Thymus (tissue), 11 donors: ENCODE measurements around the gene FEZF2. TPM values are rescaled to one million over a fixed set of nuclear protein-coding genes. Genes with fewer than 3 reads are reported as not detected.

Experiments used
- DNase-seq, 9 donors: peaks; one replicate each; pipeline ENCODE4 v3.0.0-alpha.2; 2013; ENCODE audit warnings: low spot score in 9 of 9, low read depth in 6 of 9, missing footprints in 1 of 9
- H3K27ac ChIP-seq, 2 donors: one replicate each; pipeline ENCODE4 v1.5.1; 2013; ENCODE audit warnings: control low read depth in 1 of 2, low read depth in 1 of 2, low read length in 1 of 2, mild to moderate bottlenecking in 1 of 2, moderate library complexity in 1 of 2
- H3K27me3 ChIP-seq, 2 donors: one replicate each; pipeline ENCODE4 v1.5.1; 2013; ENCODE audit warnings: low read length in 1 of 2; ENCODE audit not compliant: control insufficient read depth in 2 of 2, insufficient read depth in 1 of 2
- H3K36me3 ChIP-seq, 2 donors: one replicate each; pipeline ENCODE4 v1.5.1; 2013; ENCODE audit warnings: low read length in 1 of 2, mild to moderate bottlenecking in 1 of 2, moderate library complexity in 1 of 2; ENCODE audit not compliant: control insufficient read depth in 2 of 2, insufficient read depth in 2 of 2
- H3K4me1 ChIP-seq, 2 donors: one replicate each; pipeline ENCODE4 v1.5.1; 2013; ENCODE audit warnings: low read length in 2 of 2; ENCODE audit not compliant: control insufficient read depth in 2 of 2, insufficient read depth in 2 of 2
- H3K4me3 ChIP-seq, 2 donors: one replicate each; pipeline ENCODE4 v1.5.1; 2013; ENCODE audit warnings: low read length in 2 of 2, control low read depth in 1 of 2, mild to moderate bottlenecking in 1 of 2
- H3K9me3 ChIP-seq, 2 donors: one replicate each; pipeline ENCODE4 v1.5.1; 2013; ENCODE audit warnings: low read length in 1 of 2, mild to moderate bottlenecking in 1 of 2; ENCODE audit not compliant: control insufficient read depth in 2 of 2, insufficient read depth in 1 of 2
- WGBS: extraction: QIAGEN DNeasy Blood & Tissue Kit; methylation state at CpG from one replicate; pipeline ENCODE4 v1.1.7; 2013; 5-methylcytosine and 5-hydroxymethylcytosine counted together
- polyA plus RNA-seq: library from polyadenylated mRNA; stranded (reverse); fragments of 200-250 nt; gene quantifications from one replicate; pipeline ENCODE4 v1.2.3, GENCODE V29; 2013
- total RNA-seq: library from RNA; stranded (reverse); fragments of 120-200 nt; gene quantifications from one replicate; pipeline ENCODE4 v1.2.4, GENCODE V29; 2013
- donor health status: healthy.

The FEZF2 gene
- total and polyA plus RNA-seq, 2 donors, result 2.9 to 18.4 TPM

GRCh38 chr3:62375655-62376453 lies 2.5 kb upstream of the FEZF2 start:
- Histone ChIP-seq H3K27me3 (peaks cover 83 to 100% of the 10 kb centered on the region in 2 donors), H3K4me1 (no peaks in the 10 kb centered on the region), H3K9me3 (peaks cover 0 to 2% of the 10 kb centered on the region in 2 donors), H3K4me3 (no peak overlapping the region), H3K27ac (no peak overlapping the region), H3K36me3 (no peaks in the 10 kb centered on the region)
- DNase-seq, result no peak
- 21% methylated on average over 14 of the region's 14 CpGs for WGBS

- no peak overlapping the region for H3K27ac ChIP-seq
- H3K9me3 ChIP-seq, result peaks cover 0 to 2% of the 10 kb centered on the region in 2 donors
- H3K4me3 ChIP-seq, result no peak overlapping the region
- WGBS, result 7% methylated on average over 30 of the region's 30 CpGs
- H3K27me3 ChIP-seq, result peaks cover 91 to 100% of the 10 kb centered on the region in 2 donors
- H3K36me3 ChIP-seq, result no peaks in the 10 kb centered on the region
- H3K4me1 ChIP-seq, result no peaks in the 10 kb centered on the region
- DNase-seq, result no peak
These were observed 1.2 kb upstream of the FEZF2 start for GRCh38 chr3:62374341-62375218.

- H3K36me3 ChIP-seq, result no peaks in the 10 kb centered on the region
- 4% methylated on average over 47 of the region's 47 CpGs for WGBS
- no peaks in the 10 kb centered on the region for H3K4me1 ChIP-seq
- no peak for DNase-seq
- no peak overlapping the region for H3K27ac ChIP-seq
- H3K27me3 ChIP-seq, result peaks cover 94 to 100% of the 10 kb centered on the region in 2 donors
- no peak overlapping the region for H3K4me3 ChIP-seq
- H3K9me3 ChIP-seq, result peaks cover 0 to 2% of the 10 kb centered on the region in 2 donors
These were observed 474 bp upstream of the FEZF2 start for GRCh38 chr3:62373714-62374333.

GRCh38 chr3:62372621-62373041 lies 719 bp downstream of the FEZF2 start:
- peaks cover 94 to 100% of the 10 kb centered on the region in 2 donors for H3K27me3 ChIP-seq
- DNase-seq, result no peak
- WGBS, result 5% methylated on average over 30 of the region's 30 CpGs
- H3K4me1 ChIP-seq, result no peaks in the 10 kb centered on the region
- no peaks in the 10 kb centered on the region for H3K36me3 ChIP-seq
- H3K9me3 ChIP-seq, result peaks cover 0 to 2% of the 10 kb centered on the region in 2 donors
- no peak overlapping the region for H3K4me3 ChIP-seq
- H3K27ac ChIP-seq, result no peak overlapping the region

- Histone ChIP-seq H3K9me3 (peaks cover 0 to 2% of the 10 kb centered on the region in 2 donors), H3K27me3 (peaks cover 94 to 100% of the 10 kb centered on the region in 2 donors), H3K4me3 (no peak overlapping the region), H3K36me3 (no peaks in the 10 kb centered on the region), H3K27ac (no peak overlapping the region), H3K4me1 (no peaks in the 10 kb centered on the region)
- no peak for DNase-seq
- 4% methylated on average over 66 of the region's 66 CpGs for WGBS
These were observed 1.4 kb downstream of the FEZF2 start for GRCh38 chr3:62371720-62372591.

GRCh38 chr3:62370858-62371719 lies 2.3 kb downstream of the FEZF2 start:
- Histone ChIP-seq H3K4me1 (no peaks in the 10 kb centered on the region), H3K4me3 (no peak overlapping the region), H3K27me3 (peaks cover 92 to 99% of the 10 kb centered on the region in 2 donors), H3K36me3 (no peaks in the 10 kb centered on the region), H3K9me3 (no peaks in the 10 kb centered on the region), H3K27ac (no peak overlapping the region)
- WGBS, result 8% methylated on average over 49 of the region's 49 CpGs
- DNase-seq, result no peak

- no peaks in the 10 kb centered on the region for H3K9me3 ChIP-seq
- H3K27me3 ChIP-seq, result peaks cover 90 to 98% of the 10 kb centered on the region in 2 donors
- H3K4me3 ChIP-seq, result no peak overlapping the region
- DNase-seq, result no peak
- 5% methylated on average over 46 of the region's 46 CpGs for WGBS
- H3K4me1 ChIP-seq, result no peaks in the 10 kb centered on the region
- H3K27ac ChIP-seq, result no peak overlapping the region
- no peaks in the 10 kb centered on the region for H3K36me3 ChIP-seq
These were observed 3.1 kb downstream of the FEZF2 start for GRCh38 chr3:62370112-62370857.
